ENCODE results near the gene CNST.

Gene CNST

DNA sequence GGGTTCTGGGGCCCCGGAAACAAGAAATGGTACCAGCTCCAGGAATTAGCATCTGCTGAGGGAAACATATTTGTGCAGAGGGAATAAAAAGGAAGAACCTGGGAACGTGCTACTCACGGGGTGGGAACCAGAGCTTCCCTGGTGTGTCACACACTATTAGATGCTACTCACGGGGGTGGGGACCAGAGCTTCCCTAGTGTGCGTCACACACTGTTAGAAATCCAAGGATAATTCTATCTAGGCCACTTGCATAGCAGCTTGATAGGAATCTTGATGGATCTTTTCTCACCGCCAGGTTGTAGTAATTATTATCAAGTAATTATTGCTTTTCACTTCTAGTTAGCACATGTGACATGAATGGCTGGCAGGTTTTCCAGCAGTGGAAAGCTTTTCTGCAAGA, 103.4 kb downstream of the CNST start:
- Histone ChIP-seq H4K20me1 (no peaks in the 10 kb centered on the region), H3K27ac (no peak overlapping the region), H3K4me3 (no peak overlapping the region), H3K36me3 (peaks cover 33 to 65% (median 42%) of the 10 kb centered on the region in 11 experiments), H3K9me3 (replicated peaks in 1 of 11) (no peaks in the 10 kb centered on the region), H3K27me3 (no peaks in the 10 kb centered on the region), H3K4me2 (no peak overlapping the region), H3K9ac (no peak overlapping the region), H3K4me1 (no peaks in the 10 kb centered on the region)
- no peak for TF ChIP-seq Cebpa-rat (IDR thresholded peaks at IDR 0.05)

DNA sequence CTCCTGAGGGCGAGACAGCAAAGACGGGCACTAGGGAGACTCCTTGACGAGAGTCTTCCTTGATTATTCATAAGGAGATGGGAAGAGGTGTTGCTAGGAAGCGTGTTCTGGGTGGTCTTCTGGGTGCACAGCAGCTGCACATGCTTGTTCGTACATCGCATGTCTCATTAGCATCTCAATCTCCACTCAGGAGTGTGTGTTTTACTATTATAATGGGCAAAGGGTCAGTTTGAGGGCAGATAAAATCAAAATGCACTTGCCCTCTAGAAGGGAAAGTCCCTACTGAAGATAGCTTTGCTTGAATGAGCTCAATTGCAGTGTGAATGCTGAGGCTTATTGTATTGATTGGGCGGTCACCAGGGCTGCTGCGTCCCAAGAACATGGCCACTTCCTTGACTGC, 107.8 kb downstream of the CNST start:
- Histone ChIP-seq H3K27me3 (no peaks in the 10 kb centered on the region), H4K20me1 (no peaks in the 10 kb centered on the region)

DNA sequence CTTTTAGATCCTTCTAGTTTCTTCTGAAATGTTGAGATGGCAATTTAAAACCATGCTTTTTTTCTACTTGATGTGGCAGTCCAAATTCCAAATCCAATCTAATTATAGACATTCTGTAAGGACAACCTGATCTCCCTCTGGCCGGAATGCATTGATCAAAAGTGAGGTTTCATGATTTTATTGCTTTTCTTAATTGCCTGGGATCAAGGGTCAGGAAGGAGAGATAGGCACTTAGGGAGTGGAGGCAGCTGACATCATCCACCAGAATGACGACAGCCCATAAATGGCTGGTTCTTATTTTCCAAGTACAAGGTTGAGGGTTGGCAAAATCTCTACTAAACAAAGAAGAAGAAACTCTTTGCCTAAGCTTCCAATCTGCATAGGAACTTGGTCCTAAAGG, 111.6 kb downstream of the CNST start:
- H3K4me1 ChIP-seq: peaks cover 20 to 41% (median 39%) of the 10 kb centered on the region in 10 experiments
- no peak overlapping the region for H3K4me3 ChIP-seq
- no peak overlapping the region for H3K9ac ChIP-seq
- TF ChIP-seq Cebpa-rat (IDR thresholded peaks at IDR 0.05): no peak
- peaks cover 0 to 6% (median 0%) of the 10 kb centered on the region in 11 experiments; a peak in 1 of 22 replicates for H3K36me3 ChIP-seq
- H3K27ac ChIP-seq: no peak overlapping the region
- H3K27me3 ChIP-seq: no peaks in the 10 kb centered on the region
- H4K20me1 ChIP-seq: no peaks in the 10 kb centered on the region
- H3K4me2 ChIP-seq: no peak overlapping the region
- H3K9me3 ChIP-seq (replicated peaks in 1 of 11): peaks cover 0 to 4% (median 0%) of the 10 kb centered on the region in 11 experiments; a peak in 2 of 22 replicates

More for the DNA sequence above, 107.8 kb downstream of the CNST start:
- Histone ChIP-seq H3K9ac (no peak overlapping the region), H3K27ac (no peak overlapping the region), H3K4me2 (no peak overlapping the region), H3K36me3 (peaks cover 6 to 24% (median 11%) of the 10 kb centered on the region in 11 experiments; a peak in 17 of 22 replicates), H3K4me1 (peaks cover 0 to 3% (median under 1%) of the 10 kb centered on the region in 10 experiments; a peak in 6 of 20 replicates), H3K9me3 (replicated peaks in 1 of 11) (peaks cover 0 to 4% (median 0%) of the 10 kb centered on the region in 11 experiments; a peak in 1 of 22 replicates), H3K4me3 (no peak overlapping the region)
- no peak for TF ChIP-seq Cebpa-rat (IDR thresholded peaks at IDR 0.05)

DNA sequence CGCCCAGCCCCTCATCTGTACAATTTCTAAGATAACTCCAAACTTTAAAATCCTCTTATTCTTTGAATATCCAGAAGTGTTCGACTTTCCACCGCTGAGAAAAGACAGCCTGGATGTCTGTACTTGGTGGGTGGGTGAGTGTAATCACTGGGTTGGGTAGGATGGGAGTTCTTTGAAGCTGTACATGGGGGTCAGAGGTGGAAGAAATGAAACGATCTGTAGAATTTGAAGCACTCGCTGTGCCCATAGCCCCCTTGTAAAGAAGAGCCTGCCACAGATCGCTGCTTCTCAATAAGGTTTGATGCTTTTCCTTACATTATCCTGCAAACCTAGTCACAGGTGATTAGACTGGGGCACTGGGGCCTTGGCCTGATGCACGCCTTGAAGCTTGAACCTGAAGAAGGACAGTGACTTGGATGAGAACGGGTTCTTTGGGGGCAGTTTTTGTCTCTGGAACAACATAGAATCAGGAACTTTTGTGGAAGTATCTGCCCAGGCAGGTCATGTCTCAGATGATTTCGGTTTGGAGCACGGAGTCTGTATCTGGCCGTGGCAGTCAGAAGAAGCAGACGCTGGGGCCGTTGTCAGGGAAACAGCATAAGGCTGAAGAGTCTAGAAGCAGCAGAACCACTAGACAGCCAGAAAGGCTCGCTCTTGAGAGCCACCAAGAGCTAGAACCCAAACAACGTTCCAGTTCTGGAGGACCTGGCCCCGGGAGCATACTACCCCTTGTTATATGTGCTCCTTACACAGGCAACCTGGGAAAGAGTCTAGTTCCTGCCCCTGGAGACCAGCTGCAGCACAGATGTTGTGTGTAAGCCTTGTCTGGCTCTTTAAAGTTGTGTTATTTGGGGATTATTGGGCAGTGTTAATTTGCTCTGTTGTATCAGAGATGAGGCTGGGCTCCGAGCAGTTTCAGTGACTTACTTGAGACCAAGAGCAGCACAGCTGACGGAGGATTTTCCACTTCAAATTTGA, 112.8 kb downstream of the CNST start:
- peak overlapping the region in 8 of 11 experiments; percentile 57 to 78 (median 76); a peak in 15 of 22 replicates for H3K4me2 ChIP-seq

DNA sequence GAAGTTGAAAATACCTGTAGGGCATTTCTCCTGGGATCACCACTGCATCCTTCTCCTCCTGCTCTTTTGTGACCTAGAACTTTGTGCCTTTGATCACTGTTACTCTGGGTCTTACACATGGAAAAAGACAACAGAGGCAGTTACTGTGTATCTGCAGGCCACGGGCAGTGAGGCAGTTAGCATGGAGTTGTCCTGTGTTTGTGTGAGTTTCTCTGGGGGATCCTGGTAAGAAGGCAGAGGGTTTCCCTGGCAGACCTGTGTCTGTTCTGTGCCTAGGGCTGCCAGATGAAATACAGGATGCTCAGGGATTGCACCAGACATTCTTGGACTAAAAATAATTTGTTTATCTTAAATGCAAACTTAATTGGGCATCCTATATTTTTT, 113.5 kb downstream of the CNST start:
- Histone ChIP-seq H3K4me2 (peak overlapping the region in 9 of 11 experiments; percentile 57 to 78 (median 76); a peak in 17 of 22 replicates), H3K4me1 (peaks cover 20 to 42% (median 40%) of the 10 kb centered on the region in 10 experiments), H4K20me1 (no peaks in the 10 kb centered on the region), H3K9me3 (replicated peaks in 1 of 11) (peaks cover 0 to 9% (median 0%) of the 10 kb centered on the region in 11 experiments; a peak in 3 of 22 replicates), H3K27ac (no peak overlapping the region), H3K4me3 (no peak overlapping the region), H3K36me3 (no peaks in the 10 kb centered on the region), H3K9ac (peak overlapping the region in 2 of 11 experiments; percentile 16 to 38; a peak in 2 of 22 replicates), H3K27me3 (no peaks in the 10 kb centered on the region)
- no peak for TF ChIP-seq Cebpa-rat (IDR thresholded peaks at IDR 0.05)

More for the DNA sequence above, 112.8 kb downstream of the CNST start:
- no peak overlapping the region for H3K27ac ChIP-seq
- no peak overlapping the region for H3K4me3 ChIP-seq
- no peaks in the 10 kb centered on the region for H3K27me3 ChIP-seq
- H3K9ac ChIP-seq: peak overlapping the region in 2 of 11 experiments; percentile 16 to 38; a peak in 2 of 22 replicates
- H3K9me3 ChIP-seq (replicated peaks in 1 of 11): peaks cover 0 to 9% (median 0%) of the 10 kb centered on the region in 11 experiments; a peak in 3 of 22 replicates
- H3K36me3 ChIP-seq: 0 out of 22 replicates have a peak, but pooled peaks cover 0 to 4% (median 0%) of the 10 kb centered on the region in 11 experiments
- no peak for TF ChIP-seq Cebpa-rat (IDR thresholded peaks at IDR 0.05)
- peaks cover 20 to 42% (median 40%) of the 10 kb centered on the region in 10 experiments for H3K4me1 ChIP-seq
- no peaks in the 10 kb centered on the region for H4K20me1 ChIP-seq

DNA sequence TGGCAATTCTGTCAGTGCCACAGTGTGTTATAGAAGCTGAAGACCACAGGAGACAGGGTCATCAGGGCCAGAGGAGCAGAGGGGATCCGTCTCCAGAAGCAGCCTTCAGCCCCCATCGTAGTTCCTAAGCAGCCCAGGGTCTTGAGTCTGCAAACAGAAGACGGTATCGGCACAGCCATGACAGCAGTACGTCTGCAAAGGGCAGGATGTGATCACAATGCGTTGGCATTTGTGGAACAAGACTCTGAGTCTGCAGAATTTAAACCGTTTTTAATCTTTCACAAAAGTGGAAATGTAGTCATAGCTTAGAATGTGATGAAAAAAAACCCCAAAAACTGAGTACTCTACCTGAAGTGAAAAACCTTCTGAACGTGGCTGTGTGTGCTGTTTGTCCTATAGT, 113.9 kb downstream of the CNST start:
- no peaks in the 10 kb centered on the region for H3K36me3 ChIP-seq
- no peak overlapping the region for H3K27ac ChIP-seq
- no peak for TF ChIP-seq Cebpa-rat (IDR thresholded peaks at IDR 0.05)
- H4K20me1 ChIP-seq: no peaks in the 10 kb centered on the region
- peaks cover 0 to 9% (median 0%) of the 10 kb centered on the region in 11 experiments; a peak in 3 of 22 replicates for H3K9me3 ChIP-seq (replicated peaks in 1 of 11)
- no peak overlapping the region for H3K4me3 ChIP-seq
- H3K4me2 ChIP-seq: peak overlapping the region in 9 of 11 experiments; percentile 57 to 78 (median 76); a peak in 17 of 22 replicates
- peaks cover 20 to 42% (median 40%) of the 10 kb centered on the region in 10 experiments for H3K4me1 ChIP-seq
- H3K27me3 ChIP-seq: no peaks in the 10 kb centered on the region
- H3K9ac ChIP-seq: peak overlapping the region in 1 of 11 experiments; percentile 16; a peak in 1 of 22 replicates

DNA sequence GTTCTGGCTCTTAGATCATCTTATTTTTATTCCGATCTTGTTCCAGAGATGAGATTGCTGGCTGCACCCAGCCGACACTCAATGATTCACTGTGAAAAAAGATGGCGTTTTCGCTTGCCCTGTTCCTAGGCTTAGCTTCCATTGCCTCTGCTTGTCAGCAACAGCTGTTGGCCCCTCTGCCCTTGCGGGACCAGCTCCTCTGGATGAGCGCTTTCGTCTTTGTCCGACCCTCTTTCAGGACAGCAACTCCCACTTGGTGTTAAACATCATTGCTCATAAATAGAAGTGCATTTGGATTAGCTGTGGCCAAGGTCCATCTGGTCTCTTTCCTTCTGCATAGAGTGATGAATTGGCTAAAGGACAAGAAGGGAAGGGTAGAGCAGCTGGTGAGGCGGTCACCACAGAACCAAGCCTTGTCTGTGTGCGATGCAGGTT, 114.5 kb downstream of the CNST start:
- H3K9ac ChIP-seq: peak overlapping the region in 2 of 11 experiments; percentile 3 to 9; a peak in 2 of 22 replicates
- no peaks in the 10 kb centered on the region for H4K20me1 ChIP-seq
- H3K27me3 ChIP-seq: no peaks in the 10 kb centered on the region
- peaks cover 0 to 9% (median 0%) of the 10 kb centered on the region in 11 experiments; a peak in 2 of 22 replicates for H3K9me3 ChIP-seq (replicated peaks in 1 of 11)
- TF ChIP-seq Cebpa-rat (IDR thresholded peaks at IDR 0.05): no peak
- H3K4me2 ChIP-seq: peak overlapping the region; percentile 52 to 78 (median 71); a peak in 21 of 22 replicates
- no peak overlapping the region for H3K4me3 ChIP-seq
- peak overlapping the region in 1 of 11 experiments; percentile 47; a peak in 1 of 22 replicates for H3K27ac ChIP-seq
- peaks cover 20 to 42% (median 40%) of the 10 kb centered on the region in 10 experiments for H3K4me1 ChIP-seq
- H3K36me3 ChIP-seq: no peaks in the 10 kb centered on the region

DNA sequence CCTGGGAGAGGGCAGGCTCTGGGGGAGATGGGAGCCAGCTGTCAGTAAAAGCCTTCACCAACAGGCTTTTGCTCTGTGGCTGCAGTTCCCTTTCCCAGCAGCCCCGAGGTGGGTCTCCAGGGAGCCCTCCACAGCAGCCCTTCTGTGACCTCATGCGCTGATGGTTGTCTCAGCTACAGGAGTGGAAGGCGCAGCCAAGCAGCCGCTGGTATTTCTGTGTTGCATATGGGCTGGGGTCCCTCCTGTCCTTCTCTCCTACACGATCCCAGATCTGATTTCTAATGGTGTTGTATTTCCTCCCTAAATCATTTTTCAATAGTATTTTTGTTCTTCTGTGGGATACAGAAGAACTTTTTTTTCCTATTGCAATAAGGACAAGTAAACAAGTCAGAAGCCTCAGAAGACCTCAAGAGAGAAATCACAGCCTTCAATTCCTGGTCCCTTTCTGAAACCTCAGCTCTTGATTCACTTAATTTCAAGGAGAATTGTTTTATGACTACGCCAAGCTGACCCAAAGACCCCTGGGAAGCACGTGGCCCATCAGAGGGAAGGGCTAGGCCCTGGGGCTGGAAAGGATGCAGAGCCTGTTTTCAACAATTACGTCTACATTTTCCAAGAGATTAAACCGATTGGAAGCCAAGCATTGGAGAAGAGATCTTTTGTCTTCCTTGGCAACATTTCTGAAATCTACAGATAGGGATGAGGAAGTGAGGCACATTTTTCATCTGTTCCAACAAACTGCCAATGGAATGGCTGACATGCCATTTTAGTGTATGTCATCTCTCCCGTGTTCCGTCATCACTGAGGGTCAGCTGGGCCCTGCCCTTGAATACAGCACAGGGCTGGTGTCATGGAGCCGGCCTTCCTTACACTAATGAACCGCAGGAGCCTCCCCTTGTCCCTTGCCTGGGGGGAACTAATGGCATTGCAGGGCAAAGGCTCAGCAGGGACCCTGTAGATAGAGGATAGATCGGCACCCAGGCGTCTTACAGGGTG, 115.9 kb downstream of the CNST start:
- Histone ChIP-seq H3K9me3 (replicated peaks in 1 of 11) (peaks cover 0 to 9% (median 0%) of the 10 kb centered on the region in 11 experiments; a peak in 2 of 22 replicates), H3K9ac (peak overlapping the region in 4 of 11 experiments; percentile 3 to 39 (median 22); a peak in 2 of 22 replicates), H4K20me1 (no peaks in the 10 kb centered on the region), H3K4me1 (peaks cover 20 to 42% (median 40%) of the 10 kb centered on the region in 10 experiments), H3K27ac (peak overlapping the region in 6 of 11 experiments; percentile 12 to 58 (median 35); a peak in 11 of 22 replicates), H3K4me3 (no peak overlapping the region), H3K27me3 (no peaks in the 10 kb centered on the region), H3K4me2 (peak overlapping the region; percentile 52 to 78 (median 71); a peak in 21 of 22 replicates), H3K36me3 (no peaks in the 10 kb centered on the region)
- TF ChIP-seq Cebpa-rat (IDR thresholded peaks at IDR 0.05): no peak
